GM19023 (cell line): ENCODE measurements around the gene LRRC41.
"Not testable (repeated sequence)": the region's sequence is repeated elsewhere in the genome, so short reads cannot be mapped to it uniquely, and the experiment has no call there.

ENCODE experiments used
- ATAC-seq: cut with Tn5 transposase; IDR thresholded peaks from one replicate; pipeline ENCODE4 v1.9.1; 2021; ENCODE audit warnings: mild to moderate bottlenecking, moderate library complexity; ENCODE audit not compliant: unreplicated experiment

LRRC41 gene

DNA sequence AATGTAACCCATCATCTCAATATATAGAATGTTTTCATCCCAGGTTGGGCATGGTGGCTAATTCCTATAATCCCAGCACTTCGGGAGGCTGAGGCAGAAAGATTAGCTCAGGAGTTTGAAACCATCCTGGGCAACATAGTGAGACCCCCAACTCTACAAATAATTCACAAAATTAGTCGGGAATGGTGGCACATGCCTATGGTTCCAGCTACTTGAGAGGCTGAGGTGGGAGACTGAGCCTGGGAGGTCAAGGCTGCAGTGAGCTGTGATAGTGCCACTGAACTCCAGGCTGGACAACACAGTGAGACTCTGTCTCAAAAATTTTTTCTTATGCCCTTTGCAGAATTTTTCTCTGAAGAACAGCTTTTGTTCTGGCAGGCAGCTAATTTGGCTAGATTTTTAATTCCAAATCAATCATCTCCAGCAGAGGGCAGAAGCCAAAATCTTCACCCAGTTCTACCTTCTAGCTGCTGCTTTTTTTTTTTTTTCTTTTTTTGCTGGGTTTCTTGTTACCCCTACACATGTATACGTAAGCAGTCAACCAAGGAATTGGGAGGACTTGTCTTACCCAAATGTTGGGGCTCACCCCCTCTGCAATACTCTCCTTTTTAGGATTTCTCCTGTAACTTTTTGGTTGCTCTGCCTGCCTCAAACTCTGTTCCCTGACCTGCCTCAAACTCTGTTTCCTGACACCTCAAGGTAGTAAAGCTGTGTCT lies 58.6 kb downstream of the LRRC41 start:
- ATAC-seq = no peak

DNA sequence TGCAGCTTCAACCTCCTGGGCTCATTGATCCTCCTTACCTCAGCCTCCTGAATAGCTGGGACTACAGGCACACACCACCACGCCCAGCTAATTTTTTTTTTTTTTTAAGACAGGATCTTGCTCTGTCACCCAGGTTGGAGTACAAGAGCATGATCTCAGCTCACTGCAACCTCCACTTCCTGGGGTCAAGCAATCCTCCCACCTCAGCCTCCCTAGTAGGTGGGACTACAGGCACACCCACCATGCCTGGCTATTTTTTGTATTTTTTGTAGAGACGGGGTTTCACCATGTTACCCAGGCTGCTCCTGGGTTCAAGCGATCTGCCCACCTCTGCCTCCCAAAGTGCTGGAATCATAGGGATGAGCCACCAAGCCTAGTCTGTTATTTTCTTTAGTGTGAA lies 59.6 kb downstream of the LRRC41 start:
- not testable (repeated sequence) for ATAC-seq

DNA sequence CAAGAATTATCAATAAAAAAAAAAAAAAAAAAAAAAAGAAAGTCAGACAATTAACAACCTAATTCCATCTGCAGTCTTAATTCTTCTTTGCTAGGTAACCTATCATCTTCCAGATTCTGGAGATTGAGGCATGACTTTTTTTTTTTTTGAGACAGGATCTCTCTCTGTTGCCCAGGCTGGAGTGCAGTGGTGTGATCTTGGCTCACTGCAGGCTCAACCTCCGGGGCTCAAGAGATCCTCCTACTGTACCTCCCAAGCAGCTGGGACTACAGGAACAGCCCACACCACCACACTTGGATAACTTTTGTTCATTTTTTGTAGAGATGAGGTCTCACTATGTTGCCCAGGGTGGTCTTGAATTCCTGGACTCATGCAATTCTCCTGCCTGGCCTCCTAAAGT lies 60.5 kb downstream of the LRRC41 start:
- no peak for ATAC-seq

DNA sequence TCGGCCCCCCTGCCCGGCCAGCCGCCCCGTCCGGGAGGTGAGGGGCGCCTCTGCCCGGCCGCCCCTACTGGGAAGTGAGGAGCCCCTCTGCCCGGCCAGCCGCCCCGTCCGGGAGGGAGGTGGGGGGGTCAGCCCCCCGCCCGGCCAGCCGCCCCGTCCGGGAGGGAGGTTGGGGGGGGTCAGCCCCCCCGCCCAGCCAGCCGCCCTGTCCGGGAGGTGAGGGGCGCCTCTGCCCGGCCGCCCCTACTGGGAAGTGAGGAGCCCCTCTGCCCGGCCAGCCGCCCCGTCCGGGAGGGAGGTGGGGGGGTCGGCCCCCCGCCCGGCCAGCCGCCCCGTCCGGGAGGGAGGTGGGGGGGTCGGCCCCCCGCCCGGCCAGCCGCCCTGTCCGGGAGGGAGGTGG lies 61.7 kb downstream of the LRRC41 start:
- ATAC-seq = not testable (repeated sequence)

DNA sequence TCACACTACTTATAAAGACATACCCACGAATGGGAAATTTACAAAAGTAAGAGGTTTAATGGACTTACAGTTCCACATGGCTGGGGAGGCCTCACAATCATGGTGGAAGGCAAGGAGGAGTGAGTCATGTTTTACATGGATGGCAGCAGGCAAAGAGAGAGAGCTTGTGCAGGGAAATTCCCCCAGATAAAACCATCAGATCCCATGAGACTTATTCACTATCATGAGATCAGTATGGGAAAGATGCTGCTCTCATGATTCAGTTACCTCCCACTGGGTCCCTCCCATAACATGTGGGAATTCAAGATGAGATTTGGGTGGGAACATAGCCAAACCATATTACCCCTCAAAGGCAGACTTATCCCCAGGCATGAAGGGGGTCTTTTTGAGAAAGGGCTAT lies 64.6 kb downstream of the LRRC41 start:
- not testable (repeated sequence) for ATAC-seq

DNA sequence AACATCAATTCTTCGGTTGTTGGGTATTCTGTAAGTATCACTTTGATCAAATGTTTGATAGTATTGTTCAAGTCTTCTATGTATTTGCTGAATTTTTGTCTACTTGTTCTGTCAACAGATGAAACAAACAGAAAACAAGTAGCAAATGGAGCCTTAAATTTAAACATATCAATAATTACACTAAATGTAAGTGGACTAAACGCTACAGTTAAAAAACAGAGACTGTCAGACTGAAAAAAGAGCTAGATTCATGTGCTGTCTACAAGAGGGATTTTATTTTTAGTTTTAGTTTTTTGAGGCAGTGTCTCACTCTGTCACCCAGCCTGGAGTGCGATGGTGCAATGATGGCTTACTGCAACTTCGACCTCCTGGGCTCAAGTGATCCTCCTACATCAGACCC lies 66.5 kb downstream of the LRRC41 start:
- no peak for ATAC-seq

DNA sequence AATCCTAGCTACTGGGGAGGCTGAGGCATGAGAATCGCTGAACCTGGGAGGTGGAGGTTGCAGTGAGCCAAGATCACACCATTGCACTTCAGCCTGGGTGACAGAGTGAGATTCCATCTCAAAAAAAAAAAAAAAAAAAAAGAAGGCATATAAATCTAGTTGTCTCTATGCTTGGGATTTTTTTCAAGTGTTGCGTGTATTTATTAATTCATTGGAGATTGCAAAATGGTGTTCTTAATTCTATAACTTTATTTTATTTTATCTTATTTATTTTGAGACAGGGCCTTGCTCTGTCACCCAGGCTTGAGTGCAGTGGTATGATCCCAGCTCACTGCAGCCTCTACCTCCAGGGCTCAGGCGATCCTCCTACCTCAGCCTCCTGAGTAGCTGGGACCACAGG lies 72.2 kb downstream of the LRRC41 start:
- ATAC-seq = not testable (repeated sequence)
